ENCODE data around the gene VWA3A.

Gene VWA3A

GRCh38 chr16:22203091-22203490 lies 110.8 kb downstream of the VWA3A start:
- DNase-seq (ENCODE audit: low spot score): no peak

GRCh38 chr16:22204091-22204655 lies 111.8 kb downstream of the VWA3A start:
- no peak for DNase-seq (ENCODE audit: low spot score)

GRCh38 chr16:22205577-22206012 lies 113.3 kb downstream of the VWA3A start:
- no peak for DNase-seq (ENCODE audit: low spot score)

- peak; percentile 74 for DNase-seq (ENCODE audit: low spot score)
Observed at GRCh38 chr16:22206013-22206841, 113.9 kb downstream of the VWA3A start, which contains the start of gene EEF2K. Gene EEF2K (plus strand): TSS chr16:22206278. CDS start chr16:22225730, 19,452 bp downstream.
